GM12878 (cell line): Measurements from ENCODE around the gene CENPP. TPM values are rescaled to one million over a fixed set of nuclear protein-coding genes. Genes with fewer than 3 reads are reported as not detected.

Source experiments
- ATAC-seq: fragments of 200-7000 bp; cut with Tn5 transposase; 3 replicates; pipeline ENCODE4 v1.9.1; 2020; ENCODE audit warnings: mild to moderate bottlenecking, moderate library complexity
- BruUV-seq: library from RNA; stranded (reverse); fragments of 400-500 nt; replicated peaks from 2 replicates; lab custom pipeline; 2021; lab: Mats Ljungman, UMichigan
- CTCF ChIA-PET: fragments of 300-600 bp; sonication (Branson Sonifier 250); formaldehyde crosslinking; extraction: SDS; loops from one replicate; lab custom pipeline; 2021; ENCODE audit warnings: inconsistent platforms; lab: Yijun Ruan, JAX
- POLR2A ChIA-PET: fragments of 350-600 bp; formaldehyde crosslinking; extraction: SDS; loops from one replicate; lab custom pipeline; 2021; ENCODE audit warnings: inconsistent platforms; lab: Charles Lee
- RAD21 ChIA-PET: fragments of 300-600 bp; sonication (Branson Sonifier 250); formaldehyde crosslinking; loops from one replicate; lab custom pipeline; 2023; ENCODE audit warnings: antibody characterized with exemption; ENCODE audit not compliant: unreplicated experiment; lab: Charles Lee
- SMC1A ChIA-PET: fragments of 300-600 bp; sonication (Branson Sonifier 250); formaldehyde crosslinking; loops from one replicate; lab custom pipeline; 2023; ENCODE audit not compliant: unreplicated experiment, uncharacterized antibody; lab: Charles Lee
- DNase-seq: peaks from one replicate; pipeline ENCODE4 v3.0.0-alpha.2; 2011; ENCODE audit warnings: low read depth, low spot score
- FAIRE-seq: peaks from 3 replicates; lab custom pipeline; 2011; peaks lifted over from hg19 to GRCh38; lab: Jason Lieb, UNC
- H2AFZ ChIP-seq: 2 replicates; pipeline ENCODE4 v1.6.0; 2011; ENCODE audit warnings: low read depth, low read length, control low read depth; ENCODE audit not compliant: control insufficient read depth
- H3K27ac ChIP-seq: 2 replicates; pipeline ENCODE4 v1.5.1; 2011; ENCODE audit warnings: control low read depth; ENCODE audit not compliant: control insufficient read depth, insufficient read depth
- H3K27me3 ChIP-seq, 2 experiments: replicated peaks in 1 of 2; 2 replicates each; pipeline versions ENCODE4 v1.6.0 to v1.6.1; 2011; ENCODE audit warnings: low read length in 1 of 2; ENCODE audit not compliant: control insufficient read depth in 2 of 2, insufficient read depth in 2 of 2
- H3K36me3 ChIP-seq, 2 experiments: 2 replicates each; pipeline ENCODE4 v1.5.1; 2011; ENCODE audit warnings: low read length in 1 of 2; ENCODE audit not compliant: control insufficient read depth in 2 of 2, insufficient read depth in 2 of 2
- H3K4me1 ChIP-seq: 2 replicates; pipeline ENCODE4 v1.6.1; 2011; ENCODE audit warnings: mild to moderate bottlenecking, low read length, moderate library complexity, mixed read lengths; ENCODE audit not compliant: control insufficient read depth, insufficient read depth
- H3K4me2 ChIP-seq: 2 replicates; pipeline ENCODE4 v1.6.0; 2011; ENCODE audit warnings: control low read depth; ENCODE audit not compliant: control insufficient read depth, insufficient read depth
- H3K4me3 ChIP-seq: fragments of 200-600 bp; sonication (generic); 2 replicates; pipeline ENCODE4 v1.5.1; 2016
- H3K79me2 ChIP-seq: 2 replicates; pipeline ENCODE4 v1.6.0; 2011; ENCODE audit warnings: low read length; ENCODE audit not compliant: control insufficient read depth, insufficient read depth
- H3K9ac ChIP-seq: 2 replicates; pipeline ENCODE4 v1.8.0; 2011; ENCODE audit warnings: low read length, control low read depth, mixed read lengths; ENCODE audit not compliant: control insufficient read depth, insufficient read depth
- H3K9me3 ChIP-seq: replicated peaks from 3 replicates; pipeline ENCODE4 v1.5.1; 2011; ENCODE audit warnings: mild to moderate bottlenecking, low read length; ENCODE audit not compliant: control insufficient read depth, insufficient read depth
- H4K20me1 ChIP-seq: 2 replicates; pipeline ENCODE4 v1.6.0; 2011; ENCODE audit not compliant: control insufficient read depth, insufficient read depth
- EZH2 ChIP-seq: IDR thresholded peaks from 2 replicates; pipeline ENCODE4 v1.6.1; 2012; ENCODE audit warnings: low read depth, mild to moderate bottlenecking, control low read depth, inconsistent platforms, low read length, borderline replicate concordance; ENCODE audit not compliant: control insufficient read depth
- IKZF2 ChIP-seq, 2 experiments: fragments of 450-650 bp; IDR thresholded peaks; 2 replicates each; pipeline ENCODE4 v1.6.1; 2017; ENCODE audit warnings: mild to moderate bottlenecking in 2 of 2, moderate library complexity in 2 of 2
- MEF2B ChIP-seq: fragments of 450-650 bp; IDR thresholded peaks from 2 replicates; pipeline ENCODE4 v1.6.1; 2018; ENCODE audit warnings: mild to moderate bottlenecking, moderate library complexity; ENCODE audit not compliant: partially characterized antibody, poor library complexity, severe bottlenecking
- MTA3 ChIP-seq: IDR thresholded peaks from 2 replicates; pipeline ENCODE4 v1.6.1; 2012; ENCODE audit warnings: low read length, inconsistent platforms, borderline replicate concordance
- NR2F1 ChIP-seq: fragments of 450-650 bp; conservative IDR thresholded peaks from 2 replicates; pipeline ENCODE4 v1.6.1; 2017; ENCODE audit warnings: mild to moderate bottlenecking
- POLR2AphosphoS5 ChIP-seq: IDR thresholded peaks from 2 replicates; pipeline ENCODE4 v1.6.1; 2011; ENCODE audit warnings: mild to moderate bottlenecking, low read length, inconsistent platforms
- YBX1 ChIP-seq: fragments of 450-650 bp; IDR thresholded peaks from 2 replicates; pipeline ENCODE4 v1.6.1; 2016; ENCODE audit warnings: antibody characterized with exemption
- ZNF622 ChIP-seq: fragments of 450-650 bp; IDR thresholded peaks from 2 replicates; pipeline ENCODE4 v1.6.1; 2017; ENCODE audit warnings: mild to moderate bottlenecking, inconsistent platforms
- WGBS: methylation state at CpG from one replicate; pipeline ENCODE4 v1.1.6; 2016; ENCODE audit warnings: low lambda C conversion rate; ENCODE audit not compliant: insufficient replicate concordance, insufficient coverage; ENCODE audit errors: missing lambda C conversion rate; 5-methylcytosine and 5-hydroxymethylcytosine counted together
- in situ Hi-C: fragments of 300-500 bp; cut with MboI; formaldehyde crosslinking; loops from 9 replicates; pipeline ENCODE4 v1.14.3; 2018; ENCODE audit warnings: mixed read lengths
- intact Hi-C: fragments of 100-400 bp; cut with micrococcal nuclease; formaldehyde crosslinking; loops from one replicate; pipeline ENCODE4 v1.14.2; 2022; ENCODE audit not compliant: unreplicated experiment
- microRNA-seq: library from miRNA; unstranded; fragments of <30 nt; microRNA quantifications from one replicate; pipeline ENCODE4, GENCODE V29; 2018
- polyA plus RNA-seq, 11 experiments: library from polyadenylated mRNA; depleted of rRNA in 4 of 11; unstranded in 6 of 11; stranded (reverse) in 5 of 11; fragments of >200 nt; fragmentation: Nextera tagmentation in 4 of 11; fragmentation: Illumina TruSeq in 1 of 11; extraction: Ambion mirVana in 4 of 11; extraction: Trizol in 1 of 11; gene quantifications; 1 replicate in 1 of 11; 2 replicates in 10 of 11; pipeline versions ENCODE4 v1.2.1 to v1.2.3, GENCODE V29; 2011 to 2016; ENCODE audit warnings: inconsistent platforms in 2 of 11, missing spikeins in 2 of 11, low read depth in 1 of 11
- small RNA-seq: library from RNA; depleted of rRNA; stranded (forward); fragments of <200 nt; gene quantifications from one replicate; pipeline ENCODE3, GENCODE V24; 2014
- total RNA-seq, 4 experiments: library from RNA; depleted of rRNA in 3 of 4; stranded (reverse); fragments of >200 nt in 3 of 4; fragmentation: Illumina TruSeq in 1 of 4; extraction: Trizol in 1 of 4; gene quantifications; 2 replicates each; pipeline versions ENCODE4 v1.2.1 to v1.2.3, GENCODE V29; 2013 to 2021

CENPP gene
- total and polyA plus RNA-seq, 10 of the 15 experiments (the other 5 are each of a cell fraction or from before 2014, with no cell fraction given): 9.4 to 31.4 (median 19.8) TPM

DNA sequence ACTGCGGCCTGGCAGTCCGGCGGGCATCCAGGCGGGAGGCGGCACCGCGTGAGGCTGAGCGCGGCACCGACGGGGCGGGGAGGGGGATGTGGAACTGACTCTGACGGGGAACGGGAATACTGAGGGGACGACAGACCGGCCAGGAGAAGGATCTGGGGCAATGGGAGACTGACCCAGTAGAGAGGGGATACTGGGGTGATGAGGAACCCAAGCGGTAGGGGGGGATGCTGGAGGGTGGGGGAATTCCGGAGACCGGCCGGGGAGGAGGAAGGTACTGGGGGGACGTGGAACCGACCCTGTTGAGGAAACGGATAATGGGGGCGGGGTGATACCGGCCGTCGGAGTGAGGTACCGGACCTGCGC, 343.8 kb downstream of the CENPP start:
- Histone ChIP-seq H3K9ac (peak overlapping the region; percentile 63), H4K20me1 (peaks cover 4% of the 10 kb centered on the region; the same call in 1 of the 2 replicates), H3K36me3 (peaks cover 0 to 14% of the 10 kb centered on the region in 2 experiments; a peak in 2 of 4 replicates), H3K79me2 (peaks cover 52% of the 10 kb centered on the region), H3K4me1 (peaks cover 24% of the 10 kb centered on the region), H3K9me3 (no peaks in the 10 kb centered on the region; the same call in 2 of the 3 replicates), H2AFZ (peak overlapping the region; percentile 91), H3K4me3 (peak overlapping the region; percentile 91), H3K4me2 (peak overlapping the region; percentile 89), H3K27me3 (no peaks in the 10 kb centered on the region), H3K27ac (peak overlapping the region; percentile 76)
- no peak for DNase-seq
- SMC1A ChIA-PET: interaction anchor here (1.7 kb wide), 1 partner anchor 15 kb away, joined by 7 read pairs; no protein-coding TSS in a partner anchor
- no TSS peak for BruUV-seq
- in situ Hi-C loops (no loop called here), intact Hi-C loops (loop anchor here (5.0 kb wide), 1 partner anchor 38 kb away; no protein-coding TSS in a partner anchor)
- RAD21 ChIA-PET: interaction anchor here (0.9 to 1.8 kb wide), 6 partner anchors 94 to 552 kb away, joined by 3 to 9 read pairs (median 3); no protein-coding TSS in a partner anchor
- CTCF ChIA-PET: interaction anchor here (1.0 to 2.6 kb wide), 2 partner anchors 95 to 344 kb away, joined by 4 to 12 read pairs; partner anchors contain the start of genes BICD2, CENPP and NOL8
- no peak for TF ChIP-seq MTA3
- TF ChIP-seq ZNF622: no peak
- no peak for TF ChIP-seq NR2F1
- TF ChIP-seq POLR2AphosphoS5: peak; percentile 13; the same call in 1 of the 2 replicates
- 0 out of 4 replicates have a peak, but pooled peaks of 1 of the 2 experiments have one; percentile 25 for TF ChIP-seq IKZF2 (IDR thresholded peaks at IDR 0.05)
- no peak for TF ChIP-seq YBX1
- peak; percentile 5 for TF ChIP-seq MEF2B
- no peak for TF ChIP-seq EZH2
- ATAC-seq: peak; percentile 46
- WGBS: 2% methylated on average over 28 of the region's 29 CpGs
- POLR2A ChIA-PET: interaction anchor here (0.8 to 1.9 kb wide), 3 partner anchors 96 to 344 kb away, joined by 3 to 7 read pairs (median 5); partner anchors contain the start of genes BICD2, CENPP and NOL8
- FAIRE-seq: no peak

Small RNA genes within 50 kb of the gene (microRNA-seq; reads per million reads assigned to microRNA genes)
- 22.0 reads per million, percentile 56 among the genes with 10 or more reads in this experiment for gene MIR3651
- not detected for gene MIR4670

Small RNA genes within 50 kb of the gene (small RNA-seq; reads per million reads assigned to genes)
- gene AL157827.1: not detected
- not detected for gene MIR3651
- gene MIR4670: not detected
- 0.86 reads per million, percentile 26 among the genes with 10 or more reads in this experiment for gene SNORA84

Other genes with a start within 250 kb of the CENPP start
- gene SPTLC1, start 210.5 kb upstream of the CENPP start, total RNA-seq (2014; rRNA removed): 46.2 and 55.7 TPM in 2 replicates
- gene SPTLC1, start 210.5 kb upstream of the CENPP start, total RNA-seq (2014; rRNA removed; fragmentation: Illumina TruSeq; extraction: Trizol): 45.7 and 48.4 TPM in 2 replicates
- gene SPTLC1, start 210.5 kb upstream of the CENPP start, total RNA-seq (2021): 37.3 and 38.0 TPM in 2 replicates
- gene SPTLC1, start 210.5 kb upstream of the CENPP start, polyA plus RNA-seq (2011; rRNA removed): 68.7 and 93.6 TPM in 2 replicates
- 56.2 and 69.8 TPM in 2 replicates for gene SPTLC1, start 210.5 kb upstream of the CENPP start, polyA plus RNA-seq (2014; fragmentation: Illumina TruSeq; extraction: Trizol)
- gene SPTLC1, start 210.5 kb upstream of the CENPP start, polyA plus RNA-seq (2014; fragmentation: Nextera tagmentation; extraction: Ambion mirVana): 10 to 100 TPM; 41.7 to 61.3 TPM
- 39.4 and 49.4 TPM in 2 replicates for gene SPTLC1, start 210.5 kb upstream of the CENPP start, polyA plus RNA-seq (2014; rRNA removed)
- gene SPTLC1, start 210.5 kb upstream of the CENPP start, polyA plus RNA-seq (2016; fragmentation: Nextera tagmentation; extraction: Ambion mirVana): 10 to 100 TPM; 61.8 to 61.9 TPM
- 192 and 241 TPM in 2 replicates for gene IARS1, start 32.3 kb upstream of the CENPP start, total RNA-seq (2014; rRNA removed)
- gene IARS1, start 32.3 kb upstream of the CENPP start, total RNA-seq (2014; rRNA removed; fragmentation: Illumina TruSeq; extraction: Trizol): 227 and 229 TPM in 2 replicates
- gene IARS1, start 32.3 kb upstream of the CENPP start, total RNA-seq (2021): 140 and 144 TPM in 2 replicates
- 80.0 and 83.1 TPM in 2 replicates for gene IARS1, start 32.3 kb upstream of the CENPP start, polyA plus RNA-seq (2011; rRNA removed)
- gene IARS1, start 32.3 kb upstream of the CENPP start, polyA plus RNA-seq (2014; fragmentation: Illumina TruSeq; extraction: Trizol): 162 and 188 TPM in 2 replicates
- gene IARS1, start 32.3 kb upstream of the CENPP start, polyA plus RNA-seq (2014; fragmentation: Nextera tagmentation; extraction: Ambion mirVana): 10 to 100 TPM; 71.0 to 78.8 TPM
- 92.4 and 98.0 TPM in 2 replicates for gene IARS1, start 32.3 kb upstream of the CENPP start, polyA plus RNA-seq (2014; rRNA removed)
- 100 to 1,000 TPM; 180 to 196 TPM for gene IARS1, start 32.3 kb upstream of the CENPP start, polyA plus RNA-seq (2016; fragmentation: Nextera tagmentation; extraction: Ambion mirVana)
- 35.4 and 37.4 TPM in 2 replicates for gene NOL8, start 603 bp upstream of the CENPP start, total RNA-seq (2014; rRNA removed)
- gene NOL8, start 603 bp upstream of the CENPP start, total RNA-seq (2014; rRNA removed; fragmentation: Illumina TruSeq; extraction: Trizol): 41.6 and 46.1 TPM in 2 replicates
- gene NOL8, start 603 bp upstream of the CENPP start, total RNA-seq (2021): 34.4 and 35.3 TPM in 2 replicates
- 34.9 and 55.5 TPM in 2 replicates for gene NOL8, start 603 bp upstream of the CENPP start, polyA plus RNA-seq (2011; rRNA removed)
- gene NOL8, start 603 bp upstream of the CENPP start, polyA plus RNA-seq (2014; fragmentation: Illumina TruSeq; extraction: Trizol): 55.5 and 62.8 TPM in 2 replicates
- 10 to 100 TPM; 55.9 to 58.6 TPM for gene NOL8, start 603 bp upstream of the CENPP start, polyA plus RNA-seq (2014; fragmentation: Nextera tagmentation; extraction: Ambion mirVana)
- gene NOL8, start 603 bp upstream of the CENPP start, polyA plus RNA-seq (2014; rRNA removed): 23.3 and 33.6 TPM in 2 replicates
- gene NOL8, start 603 bp upstream of the CENPP start, polyA plus RNA-seq (2016; fragmentation: Nextera tagmentation; extraction: Ambion mirVana): 10 to 100 TPM; 52.3 to 54.4 TPM
- 0.05 and 0.11 TPM in 2 replicates for gene OGN, start 78.6 kb downstream of the CENPP start, total RNA-seq (2014; rRNA removed)
- not detected in 2 replicates for gene OGN, start 78.6 kb downstream of the CENPP start, total RNA-seq (2014; rRNA removed; fragmentation: Illumina TruSeq; extraction: Trizol)
- 0.11 TPM in 1 of 2 replicates, not detected in the other for gene OGN, start 78.6 kb downstream of the CENPP start, total RNA-seq (2021)
- gene OGN, start 78.6 kb downstream of the CENPP start, polyA plus RNA-seq (2011; rRNA removed): not detected in 2 replicates
- gene OGN, start 78.6 kb downstream of the CENPP start, polyA plus RNA-seq (2014; fragmentation: Illumina TruSeq; extraction: Trizol): 0.04 TPM in 1 of 2 replicates, not detected in the other
- under 1 TPM in 1 of 2 experiments, not detected in 1; 0.19 TPM for gene OGN, start 78.6 kb downstream of the CENPP start, polyA plus RNA-seq (2014; fragmentation: Nextera tagmentation; extraction: Ambion mirVana)
- gene OGN, start 78.6 kb downstream of the CENPP start, polyA plus RNA-seq (2014; rRNA removed): 0.05 TPM in 1 of 2 replicates, not detected in the other
- gene OGN, start 78.6 kb downstream of the CENPP start, polyA plus RNA-seq (2016; fragmentation: Nextera tagmentation; extraction: Ambion mirVana): 1 to 10 TPM; 2.1 to 2.5 TPM
- gene OMD, start 98.5 kb downstream of the CENPP start, total RNA-seq (2014; rRNA removed): not detected in 2 replicates
- not detected in 2 replicates for gene OMD, start 98.5 kb downstream of the CENPP start, total RNA-seq (2014; rRNA removed; fragmentation: Illumina TruSeq; extraction: Trizol)
- not detected in 2 replicates for gene OMD, start 98.5 kb downstream of the CENPP start, total RNA-seq (2021)
- gene OMD, start 98.5 kb downstream of the CENPP start, polyA plus RNA-seq (2011; rRNA removed): not detected in 2 replicates
- gene OMD, start 98.5 kb downstream of the CENPP start, polyA plus RNA-seq (2014; fragmentation: Illumina TruSeq; extraction: Trizol): not detected in 2 replicates
- under 1 TPM in 1 of 2 experiments, not detected in 1; 0.08 TPM for gene OMD, start 98.5 kb downstream of the CENPP start, polyA plus RNA-seq (2014; fragmentation: Nextera tagmentation; extraction: Ambion mirVana)
- not detected in 2 replicates for gene OMD, start 98.5 kb downstream of the CENPP start, polyA plus RNA-seq (2014; rRNA removed)
- gene OMD, start 98.5 kb downstream of the CENPP start, polyA plus RNA-seq (2016; fragmentation: Nextera tagmentation; extraction: Ambion mirVana): under 1 TPM; 0.57 to 0.70 TPM
- not detected in 2 replicates for gene ASPN, start 156.6 kb downstream of the CENPP start, total RNA-seq (2014; rRNA removed)
- gene ASPN, start 156.6 kb downstream of the CENPP start, total RNA-seq (2014; rRNA removed; fragmentation: Illumina TruSeq; extraction: Trizol): not detected in 2 replicates
- gene ASPN, start 156.6 kb downstream of the CENPP start, total RNA-seq (2021): not detected in 2 replicates
- not detected in 2 replicates for gene ASPN, start 156.6 kb downstream of the CENPP start, polyA plus RNA-seq (2011; rRNA removed)
- gene ASPN, start 156.6 kb downstream of the CENPP start, polyA plus RNA-seq (2014; fragmentation: Illumina TruSeq; extraction: Trizol): not detected in 2 replicates
- gene ASPN, start 156.6 kb downstream of the CENPP start, polyA plus RNA-seq (2014; fragmentation: Nextera tagmentation; extraction: Ambion mirVana): under 1 TPM in 1 of 2 experiments, not detected in 1; 0.03 TPM
- not detected in 2 replicates for gene ASPN, start 156.6 kb downstream of the CENPP start, polyA plus RNA-seq (2014; rRNA removed)
- under 1 TPM; 0.42 to 0.47 TPM for gene ASPN, start 156.6 kb downstream of the CENPP start, polyA plus RNA-seq (2016; fragmentation: Nextera tagmentation; extraction: Ambion mirVana)
- 0.06 TPM in 1 of 2 replicates, not detected in the other for gene ECM2, start 210.0 kb downstream of the CENPP start, total RNA-seq (2014; rRNA removed)
- gene ECM2, start 210.0 kb downstream of the CENPP start, total RNA-seq (2014; rRNA removed; fragmentation: Illumina TruSeq; extraction: Trizol): 0.09 TPM in 1 of 2 replicates, not detected in the other
- gene ECM2, start 210.0 kb downstream of the CENPP start, total RNA-seq (2021): 0.08 TPM in 1 of 2 replicates, not detected in the other
- 0.03 and 0.06 TPM in 2 replicates for gene ECM2, start 210.0 kb downstream of the CENPP start, polyA plus RNA-seq (2011; rRNA removed)
- gene ECM2, start 210.0 kb downstream of the CENPP start, polyA plus RNA-seq (2014; fragmentation: Illumina TruSeq; extraction: Trizol): 0.13 and 0.51 TPM in 2 replicates
- gene ECM2, start 210.0 kb downstream of the CENPP start, polyA plus RNA-seq (2014; fragmentation: Nextera tagmentation; extraction: Ambion mirVana): under 1 TPM; 0.04 to 0.27 TPM
- 0.03 TPM in 1 of 2 replicates, not detected in the other for gene ECM2, start 210.0 kb downstream of the CENPP start, polyA plus RNA-seq (2014; rRNA removed)
- under 1 TPM; 0.54 to 0.67 TPM for gene ECM2, start 210.0 kb downstream of the CENPP start, polyA plus RNA-seq (2016; fragmentation: Nextera tagmentation; extraction: Ambion mirVana)